T follicular helper cell (primary cell): ENCODE data around the gene DOCK10.
"Not testable (repeated sequence)": the region's sequence is repeated elsewhere in the genome, so short reads cannot be mapped to it uniquely, and the experiment has no call there.

Experiments
- DNase-seq: peaks from one replicate; pipeline ENCODE4 v3.0.0-alpha.2; 2020; ENCODE audit warnings: low read depth

Gene DOCK10

GRCh38 chr2:224918626-224919471, 123.4 kb downstream of the DOCK10 start:
- no peak for DNase-seq

DNA sequence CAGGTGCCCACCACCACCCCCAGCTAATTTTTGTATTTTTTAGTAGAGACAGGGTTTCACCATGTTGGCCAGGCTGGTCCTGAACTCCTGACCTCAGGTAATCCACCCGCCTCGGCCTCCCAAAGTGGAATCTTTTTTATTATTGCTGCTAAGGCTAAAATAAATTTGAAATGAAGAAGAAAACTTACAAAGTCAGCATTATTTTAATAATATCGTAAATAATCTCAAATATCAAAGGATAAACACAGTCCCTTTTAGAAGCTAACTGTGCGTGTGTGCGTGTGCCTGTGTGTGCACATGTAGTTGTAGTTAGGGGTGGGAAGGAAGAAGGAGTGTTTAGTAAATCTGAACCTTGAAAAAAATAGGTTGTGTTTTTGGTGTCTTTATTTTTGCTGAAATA, 125.0 kb downstream of the DOCK10 start:
- not testable (repeated sequence) for DNase-seq

- DNase-seq: no peak
These were observed 127.1 kb downstream of the DOCK10 start for GRCh38 chr2:224915136-224915535.

GRCh38 chr2:224910574-224910925, 131.7 kb downstream of the DOCK10 start:
- no peak for DNase-seq

DNA sequence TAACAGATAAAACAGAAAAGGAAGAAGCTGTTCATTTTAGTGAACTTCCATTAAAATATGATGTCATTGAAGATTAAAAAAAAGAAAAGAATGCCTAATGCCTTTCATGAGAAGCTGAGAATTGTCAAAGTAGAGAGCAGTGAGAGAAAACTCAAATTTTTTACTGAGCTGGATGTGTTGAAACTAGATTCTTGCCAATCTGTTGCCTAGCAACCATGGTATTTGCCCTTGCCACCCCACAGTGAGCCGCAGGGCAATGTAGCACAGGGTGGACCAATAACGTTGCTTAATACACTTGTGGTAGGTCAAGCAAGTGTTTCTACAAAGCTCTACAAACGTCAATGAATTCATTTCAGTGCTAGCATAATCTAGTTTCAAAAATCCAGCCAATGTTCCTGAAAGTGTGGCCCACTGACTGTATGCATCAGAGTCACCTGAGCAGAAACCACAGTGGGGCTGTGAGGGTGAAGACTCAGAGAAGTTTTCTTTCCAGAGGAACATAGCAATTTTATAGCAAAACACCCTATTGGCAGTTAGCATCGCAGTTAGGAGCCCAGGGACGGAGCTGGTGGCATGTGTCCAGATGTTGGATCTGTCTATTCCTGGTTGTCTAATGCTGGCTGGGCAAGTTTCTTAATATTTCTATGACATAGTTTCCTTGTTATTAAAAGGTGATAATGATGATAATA, 132.2 kb downstream of the DOCK10 start:
- DNase-seq: no peak

- DNase-seq: no peak
These were observed 133.4 kb downstream of the DOCK10 start for GRCh38 chr2:224908818-224909217.

DNA sequence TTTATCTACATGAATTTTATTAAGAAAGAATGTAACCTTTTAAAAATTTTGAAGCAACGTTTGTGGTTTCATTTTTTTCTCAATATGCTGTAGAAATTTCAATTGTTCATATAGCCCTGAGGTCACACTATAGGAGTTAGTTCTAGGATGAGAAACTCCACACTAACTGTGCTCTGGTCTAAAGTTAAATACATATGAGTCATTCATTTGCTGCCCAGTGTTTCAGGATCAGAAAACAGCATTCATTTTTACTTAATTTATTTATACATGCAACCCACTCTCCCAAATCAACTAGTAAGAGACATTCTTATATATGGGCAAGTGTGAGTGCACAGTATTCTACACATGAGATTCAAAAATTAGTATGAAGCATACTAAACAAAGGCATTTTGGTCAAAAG, 137.9 kb downstream of the DOCK10 start:
- no peak for DNase-seq

- DNase-seq: no peak
These were observed 138.6 kb downstream of the DOCK10 start for GRCh38 chr2:224903621-224904020.

DNA sequence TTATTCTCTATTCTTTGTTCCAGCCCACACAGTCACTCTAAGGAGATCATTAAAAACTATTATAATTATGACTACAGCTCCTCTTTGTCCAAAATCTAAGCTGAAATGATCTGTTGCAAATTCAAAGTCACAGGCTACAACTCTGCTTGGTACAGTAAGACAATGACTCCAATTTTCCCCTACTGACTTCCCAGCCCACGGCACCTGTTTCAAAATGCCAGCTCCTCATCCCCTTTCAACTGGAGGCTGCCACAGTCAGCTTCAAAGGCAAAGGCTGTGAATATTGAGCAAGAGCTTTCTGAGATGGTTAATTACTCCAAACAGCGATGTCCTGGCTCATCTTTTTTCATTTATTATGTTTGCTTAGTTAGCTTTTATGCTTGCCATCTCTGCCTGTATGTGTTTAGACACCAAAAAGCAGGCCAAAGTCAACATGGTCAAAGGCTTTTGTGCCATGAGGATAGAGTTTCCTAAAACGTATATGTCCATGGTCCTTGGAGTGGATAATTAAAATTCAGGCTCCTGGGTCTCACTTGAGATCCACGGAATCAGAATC, 141.1 kb downstream of the DOCK10 start:
- no peak for DNase-seq

- no peak for DNase-seq
These were observed 146.9 kb downstream of the DOCK10 start for GRCh38 chr2:224895377-224895776.

DNA sequence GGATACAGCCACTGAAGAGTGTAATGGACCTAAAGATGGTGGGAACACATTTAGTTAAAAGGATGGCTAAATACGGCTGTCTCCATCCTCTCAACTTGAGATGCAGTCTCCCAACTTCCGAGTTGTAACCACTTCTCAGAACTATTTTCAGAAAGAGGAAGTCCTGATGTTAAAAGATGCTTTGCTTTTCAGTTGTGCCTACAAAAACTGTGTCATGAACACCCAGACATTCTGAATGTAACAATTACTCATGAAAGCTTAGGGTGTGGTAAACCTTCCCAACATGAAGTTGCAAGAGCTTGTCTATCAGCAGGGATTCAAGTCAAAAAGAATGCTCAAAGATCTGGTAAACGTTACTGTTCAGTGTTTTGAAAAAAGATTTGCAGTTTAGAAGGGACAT, 147.9 kb downstream of the DOCK10 start:
- no peak for DNase-seq

DNA sequence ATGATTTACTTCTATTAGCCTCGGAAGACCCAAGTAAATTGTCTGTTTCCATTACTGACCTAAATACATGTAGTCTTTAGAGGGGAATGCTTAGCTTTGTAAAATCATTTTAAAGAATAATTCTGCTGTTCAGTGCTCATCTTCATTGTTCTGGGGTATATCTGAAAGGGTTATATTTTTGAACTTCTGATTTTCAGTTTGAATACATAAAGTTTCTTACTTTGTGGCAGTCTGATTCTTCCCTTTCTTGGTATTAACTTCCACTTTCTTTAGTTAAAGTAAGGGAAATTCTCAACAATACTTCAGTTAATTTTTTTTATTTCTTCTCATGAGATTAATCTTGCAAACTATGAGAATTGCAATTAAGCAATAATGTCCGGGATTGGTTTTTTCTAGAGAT, 148.4 kb downstream of the DOCK10 start:
- no peak for DNase-seq

DNA sequence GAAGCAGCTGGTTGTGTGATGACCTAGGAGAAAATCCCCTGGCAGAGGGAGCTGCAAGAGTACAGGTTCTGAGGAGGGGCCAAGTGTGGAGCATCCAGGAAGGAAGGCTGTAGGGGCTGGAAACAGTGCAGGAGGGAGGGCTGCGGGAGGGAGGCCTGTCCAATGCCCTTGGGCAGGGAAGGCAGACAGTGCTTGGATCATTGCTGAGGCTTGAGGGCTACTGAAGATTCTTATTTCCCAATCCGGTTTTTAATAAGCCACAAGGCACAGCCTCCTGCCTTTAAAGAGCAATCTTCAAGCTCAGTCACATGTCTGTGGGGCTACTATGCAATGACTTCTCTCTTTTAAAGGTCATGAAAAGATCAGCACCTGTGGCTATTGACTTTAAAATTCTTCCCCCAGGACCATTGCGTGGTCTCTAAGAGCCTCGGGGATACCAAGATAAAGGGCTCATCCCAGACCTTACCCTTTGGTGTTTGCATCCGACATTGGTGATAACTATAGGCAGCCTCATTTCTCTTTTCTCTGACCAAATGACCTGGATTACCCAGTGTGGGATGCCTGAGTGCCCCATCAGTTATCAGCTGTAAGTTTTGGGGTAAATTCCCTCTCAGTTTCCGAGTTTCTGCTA, 149.6 kb downstream of the DOCK10 start:
- DNase-seq: no peak

DNA sequence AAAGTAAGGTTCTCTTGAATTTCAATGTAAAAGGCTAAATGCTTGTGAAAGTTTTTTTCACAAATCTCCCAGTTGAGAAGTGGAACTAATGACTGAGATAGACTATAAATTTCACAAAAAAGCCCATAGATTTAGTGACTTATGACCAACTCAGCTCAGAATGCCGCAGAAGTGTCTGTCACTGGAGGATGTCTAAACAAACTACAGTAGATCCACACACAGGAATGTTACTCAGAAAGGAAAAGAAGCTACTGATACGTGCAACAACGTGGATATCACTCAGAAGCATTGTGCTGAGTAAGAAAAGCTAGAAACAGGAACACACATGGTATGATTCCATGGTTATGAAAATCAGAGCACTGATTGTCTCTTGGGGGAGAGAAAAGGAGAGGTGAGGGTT, 151.9 kb downstream of the DOCK10 start:
- no peak for DNase-seq

DNA sequence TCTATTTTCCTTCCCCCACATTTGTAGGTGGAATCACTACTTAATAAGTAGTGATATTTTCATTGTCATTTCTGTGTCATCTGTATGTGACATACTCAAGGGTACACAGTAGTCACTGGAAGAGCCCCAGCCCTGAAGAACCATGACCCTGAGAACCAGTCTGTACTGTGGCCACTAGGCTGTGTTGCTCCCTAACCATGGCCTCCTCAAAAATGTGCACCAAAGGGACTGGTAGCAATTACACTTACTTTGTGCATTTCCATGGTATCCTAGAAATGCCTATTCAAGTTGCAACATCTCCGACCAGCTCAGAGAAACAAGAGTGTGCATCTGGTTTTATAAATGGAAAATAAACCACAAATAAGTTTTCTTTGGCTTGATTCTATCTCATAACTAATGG, 155.1 kb downstream of the DOCK10 start:
- no peak for DNase-seq

DNA sequence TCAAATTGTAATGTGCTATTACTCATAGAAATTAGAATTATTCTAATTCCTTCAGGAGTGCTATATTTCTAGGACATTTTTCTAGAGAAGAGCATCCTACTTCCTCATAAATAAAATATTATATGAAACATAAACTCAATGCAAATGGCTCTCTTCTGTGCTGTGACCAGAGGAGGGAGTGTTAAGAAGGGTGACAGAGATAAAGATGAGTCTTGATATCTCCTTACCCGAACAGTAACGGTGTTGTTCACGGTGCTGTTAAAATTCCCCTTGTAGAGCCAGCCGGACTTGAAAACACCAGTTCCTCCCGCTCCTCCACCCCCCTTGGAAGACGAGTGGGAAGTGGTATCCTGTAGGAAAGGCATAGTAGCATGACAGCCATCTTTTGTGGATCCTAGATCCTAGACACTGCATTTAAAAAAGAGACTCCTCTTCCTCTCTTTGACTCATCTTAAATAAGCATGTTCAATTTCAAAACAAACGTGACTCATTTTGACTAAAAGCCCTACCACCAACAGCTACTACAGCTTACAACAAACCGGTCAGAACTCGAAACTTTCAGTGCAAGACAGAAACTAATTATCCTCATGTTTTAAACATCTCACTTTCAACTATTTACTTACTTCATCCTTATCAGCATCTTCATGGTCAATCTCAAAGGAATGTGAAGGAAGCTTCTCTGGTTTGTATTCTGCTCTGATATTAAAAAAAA, 156.3 kb downstream of the DOCK10 start:
- no peak for DNase-seq

DNA sequence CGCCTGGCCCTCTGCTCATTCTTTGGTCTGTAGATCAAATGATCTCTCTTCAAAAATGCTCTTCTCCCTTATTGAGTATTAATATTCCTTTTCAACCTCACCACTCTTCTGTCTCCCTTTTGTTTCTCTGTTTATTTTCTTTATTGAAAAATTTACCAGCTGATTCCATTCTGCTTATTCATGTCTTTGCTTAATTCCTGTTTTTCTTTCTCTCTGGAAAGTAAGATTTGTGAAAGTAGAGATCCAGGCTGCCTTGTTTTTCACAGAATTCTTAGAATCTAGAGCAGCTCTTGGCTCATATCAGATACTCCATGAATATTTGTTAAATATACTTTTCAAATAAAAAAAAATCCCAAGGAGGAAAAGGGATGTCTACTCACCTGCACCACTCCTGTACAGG, 157.0 kb downstream of the DOCK10 start:
- DNase-seq: no peak

GRCh38 chr2:224884188-224884587, 158.1 kb downstream of the DOCK10 start:
- DNase-seq: no peak

- DNase-seq: no peak
These were observed 158.6 kb downstream of the DOCK10 start for GRCh38 chr2:224883700-224884099.

DNA sequence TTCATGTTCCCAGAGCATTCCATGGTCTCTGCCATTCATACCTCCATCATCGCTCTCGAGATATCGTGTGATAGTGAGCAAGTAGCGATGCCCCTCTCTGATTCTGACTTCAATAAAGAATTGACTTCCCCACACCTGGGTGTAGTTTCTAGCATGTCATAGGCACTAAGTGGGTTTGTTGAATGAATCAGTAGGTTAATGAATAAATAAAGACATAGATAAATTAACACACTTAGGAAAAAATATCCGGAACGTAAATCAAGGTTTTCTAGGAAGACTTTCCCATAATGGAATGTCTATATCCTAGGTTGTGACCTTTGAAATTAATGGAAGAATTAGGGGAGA, 159.1 kb downstream of the DOCK10 start:
- no peak for DNase-seq

DNA sequence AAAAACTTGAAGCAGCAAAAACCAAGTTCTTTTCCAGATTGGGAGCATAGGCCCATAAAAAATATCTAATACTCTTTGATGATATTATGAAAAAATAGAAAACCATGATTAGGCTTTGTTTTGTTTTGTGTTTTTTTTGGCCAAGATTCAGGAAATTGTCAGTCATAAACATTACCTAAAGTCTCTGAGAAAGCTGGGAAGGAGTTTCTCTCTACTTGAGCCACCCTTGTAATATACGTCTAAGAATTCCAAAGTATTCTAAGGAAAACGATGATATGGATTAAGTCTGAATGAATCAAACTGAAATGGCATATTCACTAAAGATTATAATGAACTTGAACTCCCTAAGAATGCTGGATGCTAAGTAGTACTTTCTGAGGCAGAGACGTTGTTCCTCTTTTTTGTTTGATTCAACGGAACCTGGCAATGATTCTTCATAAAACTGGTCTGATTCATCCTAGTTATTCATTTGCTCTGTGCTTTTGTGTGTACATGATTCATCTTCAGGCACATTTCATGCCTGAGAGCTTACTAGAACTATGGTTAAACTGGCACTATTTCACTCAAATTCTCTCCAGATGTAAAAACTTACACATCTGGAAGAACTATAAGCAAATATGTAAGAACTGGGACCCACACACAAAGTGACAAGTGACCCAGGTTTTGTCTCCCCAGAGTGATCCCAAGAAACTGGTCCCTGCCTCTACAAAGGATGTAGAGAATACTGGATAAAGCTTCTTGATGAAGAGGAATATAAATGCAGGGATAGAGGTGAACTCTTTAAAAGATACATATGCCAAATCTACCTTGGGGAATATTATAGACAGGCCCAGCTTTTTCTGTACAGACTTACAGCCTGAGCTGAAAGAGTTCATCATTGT, 159.7 kb downstream of the DOCK10 start:
- DNase-seq: no peak
